ENCODE measurements around the gene KRT1.

- TF ChIP-seq GATA2 (IDR thresholded peaks at IDR 0.05; ENCODE audit: low read depth, low read length) (no peak), GATA3 (IDR thresholded peaks at IDR 0.05; ENCODE audit: low read depth, low read length) (no peak)
Observed at GRCh38 chr12:52645982-52646381, 34.2 kb downstream of the KRT1 start.
